GM12892 (cell line): ENCODE measurements around the gene KNDC1.

Experiments
- POLR2A ChIP-seq: IDR thresholded peaks from 2 replicates; pipeline ENCODE4 v1.6.1; 2011; ENCODE audit warnings: low read depth, low read length, control low read depth
- POLR2AphosphoS5 ChIP-seq: IDR thresholded peaks from 2 replicates; pipeline ENCODE4 v1.6.1; 2011; ENCODE audit warnings: low read depth, low read length, control low read depth

DNA sequence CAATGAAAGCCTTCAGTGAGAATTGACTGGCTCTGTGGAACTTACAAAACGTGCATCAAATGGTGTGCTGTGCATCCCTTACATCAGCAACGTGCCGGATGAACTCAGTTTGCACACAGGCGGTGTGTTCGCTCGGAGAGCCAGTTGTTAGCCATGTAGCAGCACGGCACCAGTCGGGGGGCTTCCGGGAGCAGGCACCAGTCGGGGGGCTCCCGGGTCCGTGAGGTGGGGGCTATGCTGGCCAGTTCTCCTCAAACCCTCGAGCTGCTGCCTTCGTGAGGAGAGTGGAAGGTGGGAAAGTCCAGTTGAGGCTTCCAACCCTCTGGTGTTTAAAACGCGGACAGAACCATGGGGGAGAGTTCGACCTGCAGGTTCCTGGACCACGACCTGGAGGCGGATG lies 35.1 kb downstream of the KNDC1 start:
- TF ChIP-seq POLR2A (no peak), POLR2AphosphoS5 (no peak)
